ENCODE results near the gene TMEM87B. TPM values are rescaled to one million over a fixed set of nuclear protein-coding genes. Genes with fewer than 3 reads are reported as not detected.
A peak's percentile ranks its signal among the peaks of the same experiment; 100 is the strongest.

The TMEM87B gene
- total RNA-seq, 1 experiment from 2014 or later = 21.8 TPM

- POLR2A ChIA-PET (ENCODE audit: low non-redundant PET) = no interaction called here
- no TSS peak for BruUV-seq (replicated peaks)
- intact Hi-C loops (cut with micrococcal nuclease; ENCODE audit: unreplicated experiment) = no loop called here
These were observed 25.9 kb upstream of the TMEM87B start for GRCh38 chr2:112029164-112029563.

DNA sequence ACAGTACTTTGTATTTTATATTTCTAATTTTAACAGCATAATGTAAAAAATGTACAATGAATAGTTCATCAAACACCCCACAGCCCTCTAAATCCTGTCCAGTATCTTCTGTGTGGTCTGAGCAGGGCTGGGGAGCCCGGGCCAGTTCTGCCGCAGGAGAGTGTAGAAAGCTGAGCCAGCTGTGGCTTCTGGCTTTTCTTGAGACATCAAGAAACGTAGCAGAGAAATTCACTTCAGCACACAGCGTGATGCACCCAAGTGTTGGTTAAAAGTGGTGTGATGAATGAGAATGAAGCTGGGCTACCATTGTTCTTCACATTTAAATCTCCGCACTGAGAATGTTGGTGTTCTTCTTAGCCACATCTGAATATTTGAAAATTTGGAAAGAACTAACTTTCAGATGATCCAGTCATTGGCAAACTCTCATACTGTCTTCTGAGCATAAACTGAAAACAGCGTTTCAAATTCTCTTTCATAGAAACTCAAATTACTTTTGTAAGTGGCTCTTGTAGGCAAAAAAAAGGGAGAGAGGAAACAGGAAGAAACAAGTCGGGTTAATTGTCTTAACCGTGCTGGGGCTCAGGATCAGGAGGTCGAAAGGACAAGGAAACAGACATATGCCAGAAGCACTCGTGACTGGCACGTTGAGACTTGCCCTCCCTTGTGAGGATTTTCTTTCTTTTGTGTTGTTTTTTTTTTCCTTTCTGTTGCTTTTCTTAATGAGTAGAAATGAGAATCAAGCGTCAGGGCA, 23.4 kb upstream of the TMEM87B start:
- peaks cover 6% of the 10 kb centered on the region for H3K9me3 ChIP-seq (ENCODE audit: low read depth, low read length, poor library complexity, severe bottlenecking)
- peaks cover 26% of the 10 kb centered on the region for H3K4me1 ChIP-seq (ENCODE audit: insufficient read depth, low read length, poor library complexity, severe bottlenecking)
- H3K27ac ChIP-seq (ENCODE audit: low read depth, low read length, poor library complexity, severe bottlenecking) = peak overlapping the region; percentile 74
- no peaks in the 10 kb centered on the region for H3K36me3 ChIP-seq (ENCODE audit: insufficient read depth, low read length, poor library complexity, severe bottlenecking)
- H3K27me3 ChIP-seq (replicated peaks; ENCODE audit: insufficient read depth, low read depth, low read length, poor library complexity) = no peaks in the 10 kb centered on the region
- CTCF ChIA-PET = no interaction called here
- POLR2A ChIA-PET (ENCODE audit: low non-redundant PET) = no interaction called here
- DNase-seq (ENCODE audit: low spot score) = peak; percentile 52
- BruUV-seq (replicated peaks) = no TSS peak
- H3K4me3 ChIP-seq (ENCODE audit: low read depth, low read length, poor library complexity, severe bottlenecking) = no peak overlapping the region
- TF ChIP-seq EZH2 (IDR thresholded peaks at IDR 0.05; ENCODE audit: borderline replicate concordance, low read depth, low read length, poor library complexity, severe bottlenecking) (no peak), CTCF (conservative IDR thresholded peaks at IDR 0.05; ENCODE audit: low read depth, low read length) (no peak)
- intact Hi-C loops (cut with micrococcal nuclease; ENCODE audit: unreplicated experiment) = no loop called here

More at GRCh38 chr2:112029164-112029563, 25.9 kb upstream of the TMEM87B start:
- Histone ChIP-seq H3K27me3 (replicated peaks; ENCODE audit: insufficient read depth, low read depth, low read length, poor library complexity) (no peaks in the 10 kb centered on the region), H3K27ac (ENCODE audit: low read depth, low read length, poor library complexity, severe bottlenecking) (no peak overlapping the region), H3K4me3 (ENCODE audit: low read depth, low read length, poor library complexity, severe bottlenecking) (no peak overlapping the region), H3K36me3 (ENCODE audit: insufficient read depth, low read length, poor library complexity, severe bottlenecking) (no peaks in the 10 kb centered on the region), H3K9me3 (ENCODE audit: low read depth, low read length, poor library complexity, severe bottlenecking) (no peaks in the 10 kb centered on the region), H3K4me1 (ENCODE audit: insufficient read depth, low read length, poor library complexity, severe bottlenecking) (peaks cover 33% of the 10 kb centered on the region)
- CTCF ChIA-PET = no interaction called here
- TF ChIP-seq CTCF (conservative IDR thresholded peaks at IDR 0.05; ENCODE audit: low read depth, low read length) (no peak), EZH2 (IDR thresholded peaks at IDR 0.05; ENCODE audit: borderline replicate concordance, low read depth, low read length, poor library complexity, severe bottlenecking) (no peak)
- no peak for DNase-seq (ENCODE audit: low spot score)

DNA sequence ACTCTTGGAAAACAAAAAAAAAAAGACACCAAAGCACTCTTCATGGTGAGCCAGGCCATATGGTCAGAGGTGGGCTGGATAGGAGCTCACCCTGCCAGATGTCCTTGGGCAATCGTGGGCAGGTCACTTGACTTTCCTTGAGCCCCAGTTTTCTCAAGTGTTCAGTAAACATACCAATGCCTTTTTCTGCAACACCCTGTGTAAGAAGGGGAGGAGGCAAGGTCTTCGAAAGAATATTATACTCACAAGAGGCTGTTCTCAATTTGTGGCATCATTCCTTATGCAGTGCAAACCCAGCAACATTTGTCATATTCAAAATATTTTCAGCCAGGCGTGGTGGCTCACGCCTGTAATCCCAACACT, 22.9 kb upstream of the TMEM87B start:
- CTCF ChIA-PET = no interaction called here
- peak overlapping the region; percentile 74 for H3K27ac ChIP-seq (ENCODE audit: low read depth, low read length, poor library complexity, severe bottlenecking)

More for the DNA sequence above, 22.9 kb upstream of the TMEM87B start:
- Histone ChIP-seq H3K4me3 (ENCODE audit: low read depth, low read length, poor library complexity, severe bottlenecking) (no peak overlapping the region), H3K36me3 (ENCODE audit: insufficient read depth, low read length, poor library complexity, severe bottlenecking) (no peaks in the 10 kb centered on the region), H3K4me1 (ENCODE audit: insufficient read depth, low read length, poor library complexity, severe bottlenecking) (peaks cover 25% of the 10 kb centered on the region), H3K9me3 (ENCODE audit: low read depth, low read length, poor library complexity, severe bottlenecking) (peaks cover 8% of the 10 kb centered on the region), H3K27me3 (replicated peaks; ENCODE audit: insufficient read depth, low read depth, low read length, poor library complexity) (no peaks in the 10 kb centered on the region)
- BruUV-seq (replicated peaks) = no TSS peak
- no peak for TF ChIP-seq CTCF (conservative IDR thresholded peaks at IDR 0.05; ENCODE audit: low read depth, low read length)
- no peak for TF ChIP-seq EZH2 (IDR thresholded peaks at IDR 0.05; ENCODE audit: borderline replicate concordance, low read depth, low read length, poor library complexity, severe bottlenecking)
- POLR2A ChIA-PET (ENCODE audit: low non-redundant PET) = no interaction called here
- intact Hi-C loops (cut with micrococcal nuclease; ENCODE audit: unreplicated experiment) = no loop called here
- no peak for DNase-seq (ENCODE audit: low spot score)

All from A673 (cell line).